Renal cortical epithelial cell (primary cell): ENCODE results near the gene NFE2L3. TPM values are rescaled to one million over a fixed set of nuclear protein-coding genes. Genes with fewer than 3 reads are reported as not detected.

Experiments
- DNase-seq: peaks from one replicate; pipeline ENCODE4 v3.0.0-alpha.2; 2011; ENCODE audit warnings: low read depth
- total RNA-seq: library from RNA; depleted of rRNA; stranded (reverse); fragments of >200 nt; gene quantifications from 2 replicates; pipeline ENCODE4 v1.2.3, GENCODE V29; 2014

The NFE2L3 gene
- total RNA-seq, 1 donor from 2014 or later = 49.2 TPM

DNA sequence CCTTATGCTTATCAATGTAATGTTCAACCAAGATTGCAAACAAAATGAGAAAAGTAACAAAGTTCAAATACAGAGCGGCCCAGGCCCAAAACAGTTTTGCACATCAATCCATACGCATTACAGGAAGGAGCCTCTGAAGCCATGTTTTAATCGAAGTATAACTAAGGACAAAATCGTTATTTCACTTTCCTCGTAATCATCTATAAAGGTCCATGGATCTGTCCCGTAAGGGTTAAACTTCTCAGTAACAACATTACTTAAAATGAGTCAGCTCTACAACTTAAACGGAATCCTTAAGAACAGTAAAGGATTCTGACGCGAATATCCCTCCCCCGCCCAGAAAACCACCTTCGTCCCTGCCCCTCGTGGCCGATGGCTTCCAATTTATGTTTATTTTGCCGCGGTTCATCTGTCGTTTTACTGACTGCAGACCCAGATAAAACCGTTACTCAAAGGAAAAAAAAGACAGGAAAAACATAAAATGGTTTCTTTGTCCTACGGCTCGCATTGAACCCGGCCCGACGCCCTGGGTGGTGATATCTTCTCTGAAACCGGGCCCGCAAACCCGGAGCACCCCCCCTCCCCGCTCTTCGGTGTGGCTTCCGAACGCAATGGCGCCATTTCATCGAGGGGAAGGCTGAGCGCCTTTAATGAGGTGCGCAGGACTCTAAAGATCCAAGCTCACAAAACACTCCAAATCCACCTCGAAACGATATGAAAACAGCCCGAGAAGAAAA, 47.5 kb downstream of the NFE2L3 start:
- peak; percentile 36 for DNase-seq

DNA sequence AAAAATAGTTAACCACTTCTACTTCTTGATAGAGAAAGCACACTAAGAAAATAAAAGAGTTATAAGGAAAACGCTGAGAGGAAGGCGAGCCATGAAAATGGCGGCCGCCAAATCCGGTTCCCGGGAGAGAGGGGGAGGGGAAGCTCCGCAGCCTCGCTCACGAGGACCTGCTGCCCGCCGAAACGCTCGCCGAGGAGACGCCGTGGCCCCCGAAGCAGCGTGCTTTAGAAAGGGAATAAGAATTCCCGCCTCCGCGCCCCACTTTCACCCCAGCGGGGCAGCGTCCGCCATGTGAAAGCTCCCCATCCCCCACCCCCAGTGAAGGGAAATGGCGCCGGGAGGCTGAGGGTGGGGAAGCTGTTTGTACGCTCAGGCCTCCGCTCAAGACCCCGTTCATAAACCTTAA, 48.0 kb downstream of the NFE2L3 start:
- DNase-seq = no peak

DNA sequence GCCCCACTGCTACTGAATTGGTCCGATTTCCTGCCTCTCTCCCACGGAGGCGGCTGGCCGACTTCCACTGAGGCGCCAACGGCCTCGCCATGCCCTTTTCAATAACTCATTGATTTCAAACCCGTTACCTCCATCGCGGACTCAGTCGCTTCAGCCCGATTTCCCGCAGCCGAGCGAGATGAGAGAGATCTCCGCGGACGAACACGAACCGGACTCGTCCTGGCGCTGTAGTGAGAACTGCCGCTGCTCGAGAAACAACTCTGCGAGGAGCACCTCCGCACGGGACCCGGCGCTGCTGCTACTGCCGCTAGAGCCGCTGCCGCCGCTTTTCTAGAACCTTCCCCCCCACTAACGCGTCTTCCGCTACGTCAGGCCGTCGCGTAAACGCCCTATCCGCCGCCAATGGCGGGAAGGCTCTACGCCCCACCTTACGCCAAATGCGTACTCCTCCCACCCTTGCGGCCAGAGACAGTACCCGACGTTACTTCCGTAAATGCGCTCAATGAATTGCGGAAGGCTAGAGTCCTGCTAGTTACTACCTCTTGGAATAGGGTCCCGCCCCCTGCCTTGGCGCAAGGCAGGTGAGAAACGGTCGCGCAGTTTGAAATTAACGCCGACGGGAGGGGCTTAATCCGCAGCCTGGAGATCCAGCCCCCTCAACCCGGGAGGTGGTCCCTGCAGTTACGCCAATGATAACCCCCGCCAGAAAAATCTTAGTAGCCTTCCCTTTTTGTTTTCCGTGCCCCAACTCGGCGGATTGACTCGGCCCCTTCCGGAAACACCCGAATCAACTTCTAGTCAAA, 48.6 kb downstream of the NFE2L3 start, which contains the start of gene HNRNPA2B1:
Gene HNRNPA2B1 (minus strand): TSS at position 303 of the 803 bp plus-strand sequence. CDS start 169 bp downstream, at position 134.
- peak; percentile 94 for DNase-seq

GRCh38 chr7:26201247-26202018, 49.4 kb downstream of the NFE2L3 start, which contains the start of gene CBX3:
Gene CBX3, plus strand, starts transcription at chr7:26201745. Its CDS starts 1,254 bp downstream, at chr7:26202999.
- no peak for DNase-seq

- peak; percentile 35 for DNase-seq
These were observed 50.3 kb downstream of the NFE2L3 start for GRCh38 chr7:26202019-26202990.

GRCh38 chr7:26203016-26203415, 51.0 kb downstream of the NFE2L3 start:
- DNase-seq = no peak

- no peak for DNase-seq
These were observed 56.0 kb downstream of the NFE2L3 start for GRCh38 chr7:26208040-26208439.

GRCh38 chr7:26212921-26213718, 61.1 kb downstream of the NFE2L3 start:
- DNase-seq = no peak

GRCh38 chr7:26213807-26214515, 62.0 kb downstream of the NFE2L3 start:
- no peak for DNase-seq

DNA sequence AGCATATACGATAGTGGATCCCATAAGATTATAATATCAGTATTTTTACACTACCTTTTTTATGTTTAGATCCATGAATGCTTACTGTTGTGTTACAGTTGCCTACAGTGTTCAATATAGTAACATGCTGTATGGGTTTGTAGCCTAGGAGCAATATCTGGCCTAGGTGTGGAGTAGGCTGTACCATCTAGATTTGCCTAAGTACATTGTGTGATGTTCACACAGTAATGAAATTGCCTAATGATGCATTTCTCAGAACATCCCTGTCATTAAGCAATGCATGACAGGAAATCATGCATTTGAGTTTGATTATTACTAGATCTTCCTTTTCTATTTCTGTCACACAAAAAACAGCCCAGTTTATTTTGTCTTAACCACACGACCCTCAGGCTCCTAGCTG, 64.1 kb downstream of the NFE2L3 start:
- no peak for DNase-seq

- DNase-seq = no peak
These were observed 72.4 kb downstream of the NFE2L3 start for GRCh38 chr7:26224359-26224758.

- DNase-seq = no peak
These were observed 76.0 kb downstream of the NFE2L3 start for GRCh38 chr7:26227987-26228386.

DNA sequence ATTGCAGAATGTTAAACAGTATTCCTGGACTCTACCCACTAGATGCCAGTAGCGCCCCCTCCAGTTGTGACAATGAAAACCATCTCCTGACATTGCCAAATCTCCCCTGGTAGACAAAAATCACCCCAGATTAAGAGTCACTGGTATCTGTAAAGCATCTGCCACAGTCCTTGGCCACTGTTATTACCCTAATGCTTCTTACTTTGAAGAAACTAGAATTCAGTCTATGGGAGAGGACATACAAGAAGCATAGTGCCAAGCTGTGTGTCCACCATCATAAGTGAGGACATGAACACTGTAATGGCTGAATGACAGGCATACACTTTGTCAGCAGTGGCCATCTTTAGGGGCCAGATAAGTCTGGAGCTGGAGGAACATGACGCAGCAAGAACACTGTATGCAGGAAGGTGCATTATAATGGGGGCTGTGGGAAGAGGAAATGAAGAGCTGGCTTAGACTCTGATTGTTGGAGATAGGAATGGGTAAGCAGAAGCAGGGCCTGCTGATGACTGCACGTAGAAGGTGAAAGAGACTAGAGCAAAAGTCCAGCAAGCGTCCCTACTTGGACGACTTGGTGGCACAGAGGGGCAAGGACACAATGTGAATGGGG, 82.0 kb downstream of the NFE2L3 start:
- no peak for DNase-seq

Other genes starting within 250 kb of the NFE2L3 start
- gene HNRNPA2B1, start 48.5 kb downstream of the NFE2L3 start, total RNA-seq = 72.9 and 220 TPM in 2 replicates
- gene CBX3, start 49.5 kb downstream of the NFE2L3 start, total RNA-seq = 124 and 212 TPM in 2 replicates
- gene SNX10, start 139.7 kb downstream of the NFE2L3 start, total RNA-seq = 88.0 and 105 TPM in 2 replicates